Measurements from ENCODE around the gene RASA3. TPM values are rescaled to one million over a fixed set of nuclear protein-coding genes. Genes with fewer than 3 reads are reported as not detected.

The RASA3 gene
- total RNA-seq, 1 donor = 36.1 TPM

GRCh38 chr13:114019367-114019766 lies 113.1 kb downstream of the RASA3 start:
- H3K4me3 ChIP-seq (ENCODE audit: low read depth, low read length) = no peak overlapping the region
- no peak for DNase-seq (ENCODE audit: low read depth)
- TF ChIP-seq CTCF (IDR thresholded peaks at IDR 0.05; ENCODE audit: insufficient read depth, low read length) = no peak

DNA sequence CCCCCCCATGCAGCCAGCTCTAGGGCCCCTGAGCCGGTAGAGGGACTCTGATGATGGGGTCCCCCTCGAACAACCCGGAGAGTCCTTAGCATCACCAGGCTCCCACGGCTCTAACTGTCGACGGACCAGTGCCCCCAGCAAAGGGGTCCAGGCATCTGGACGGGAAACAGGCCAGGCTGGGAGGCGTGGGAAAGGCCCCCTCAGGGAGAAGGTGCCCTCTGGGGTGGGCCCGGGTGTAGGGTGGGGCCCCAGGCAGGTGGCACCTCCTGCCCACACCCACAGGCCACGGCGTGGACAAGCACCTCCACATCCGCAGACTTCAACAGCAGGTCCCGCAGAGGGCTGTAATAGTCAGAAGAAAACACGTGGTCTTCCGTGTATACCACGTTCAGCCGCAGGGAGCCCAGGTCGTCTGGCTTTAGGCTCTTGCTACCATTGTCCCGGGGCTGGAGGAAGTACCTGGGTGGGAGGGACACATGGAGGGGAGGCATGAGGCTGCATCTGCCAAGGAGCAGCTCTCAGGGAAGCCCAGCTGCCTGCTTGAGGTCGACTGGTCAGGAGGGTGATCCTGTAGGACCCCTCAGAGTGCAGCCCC lies 113.9 kb downstream of the RASA3 start:
- TF ChIP-seq CTCF (IDR thresholded peaks at IDR 0.05; ENCODE audit: insufficient read depth, low read length) = no peak
- H3K4me3 ChIP-seq (ENCODE audit: low read depth, low read length) = no peak overlapping the region
- DNase-seq (ENCODE audit: low read depth) = no peak

GRCh38 chr13:114017966-114018365 lies 114.5 kb downstream of the RASA3 start:
- H3K4me3 ChIP-seq (ENCODE audit: low read depth, low read length) = no peak overlapping the region
- no peak for DNase-seq (ENCODE audit: low read depth)
- no peak for TF ChIP-seq CTCF (IDR thresholded peaks at IDR 0.05; ENCODE audit: insufficient read depth, low read length)

- no peak overlapping the region for H3K4me3 ChIP-seq (ENCODE audit: low read depth, low read length)
- peak; percentile 50 for DNase-seq (ENCODE audit: low read depth)
- TF ChIP-seq CTCF (IDR thresholded peaks at IDR 0.05; ENCODE audit: insufficient read depth, low read length) = peak; percentile 40
These were observed 115.3 kb downstream of the RASA3 start for GRCh38 chr13:114017028-114017630.

DNA sequence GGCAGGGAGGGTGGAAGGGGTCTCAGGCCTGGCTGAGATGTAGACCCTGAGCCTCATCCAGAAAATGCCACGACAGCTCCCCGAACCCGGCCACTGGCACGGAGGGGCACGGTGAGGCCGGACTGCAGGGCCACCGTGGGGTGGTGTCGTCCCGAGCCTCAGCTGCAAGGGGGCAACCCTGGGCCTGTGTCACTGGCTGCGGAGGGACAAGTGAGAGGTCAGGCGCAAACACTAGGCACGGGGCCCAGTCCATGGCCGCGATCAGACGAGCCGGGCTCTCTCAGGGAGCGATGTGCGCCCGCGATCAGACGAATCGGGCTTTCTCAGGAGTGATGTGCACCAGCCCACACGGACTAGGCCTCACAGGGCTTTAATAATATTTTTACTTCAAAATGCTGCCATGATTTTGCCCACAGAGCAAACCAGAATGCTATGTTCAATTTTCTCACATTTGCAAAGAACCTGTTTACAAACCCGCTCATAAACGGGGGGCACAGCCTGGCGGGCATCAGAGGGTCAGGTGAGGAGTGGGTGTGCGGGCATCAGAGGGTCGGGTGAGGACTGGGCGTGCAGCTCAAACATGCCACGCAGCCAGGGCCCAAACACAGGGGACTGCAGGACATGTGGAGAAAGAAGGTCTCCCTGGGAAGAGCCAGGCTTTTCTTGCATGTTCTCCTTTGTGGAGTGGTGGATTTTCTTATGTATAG lies 115.9 kb downstream of the RASA3 start:
- DNase-seq (ENCODE audit: low read depth) = no peak
- TF ChIP-seq CTCF (IDR thresholded peaks at IDR 0.05; ENCODE audit: insufficient read depth, low read length) = no peak
- no peak overlapping the region for H3K4me3 ChIP-seq (ENCODE audit: low read depth, low read length)

DNA sequence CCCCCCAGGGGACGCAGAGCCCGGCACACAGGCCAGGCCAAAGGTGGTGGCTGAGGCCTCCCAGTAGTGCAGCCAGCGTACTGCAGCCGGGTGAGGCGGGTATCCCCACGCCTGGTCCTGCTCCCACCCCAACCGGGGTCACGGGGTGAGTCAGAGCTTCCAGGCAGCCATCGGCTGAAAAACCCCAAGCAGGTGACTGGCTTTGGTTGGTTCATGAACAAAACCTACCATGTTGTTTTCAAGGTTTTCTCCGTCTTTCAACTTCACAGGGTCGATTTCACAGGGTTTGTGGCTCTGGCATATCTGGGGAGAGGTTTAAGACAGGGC lies 116.5 kb downstream of the RASA3 start:
- no peak overlapping the region for H3K4me3 ChIP-seq (ENCODE audit: low read depth, low read length)
- no peak for TF ChIP-seq CTCF (IDR thresholded peaks at IDR 0.05; ENCODE audit: insufficient read depth, low read length)
- DNase-seq (ENCODE audit: low read depth) = no peak

All from fibroblast of the aortic adventitia (primary cell).